ENCODE results near the gene ATP8A1.

DNA sequence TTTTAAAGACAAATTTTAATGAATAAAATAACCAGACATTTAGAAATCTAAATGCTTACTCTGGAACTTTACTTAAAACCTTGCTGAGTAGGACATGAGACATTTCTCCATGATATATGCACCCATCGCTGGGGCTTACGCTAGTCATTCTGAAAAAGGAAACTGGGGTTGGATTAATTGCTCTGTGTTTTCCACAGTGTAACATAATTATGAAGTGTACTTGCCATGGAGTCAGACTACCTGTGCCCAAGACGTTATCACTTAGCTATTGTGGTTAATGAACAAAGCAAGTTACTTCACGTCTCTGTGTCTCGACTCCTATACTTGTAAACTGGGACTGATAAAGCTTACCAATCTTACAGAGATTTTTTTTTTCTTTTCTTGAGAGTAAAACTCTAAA lies 211.9 kb downstream of the ATP8A1 start:
- TF ChIP-seq, protein P1, sequence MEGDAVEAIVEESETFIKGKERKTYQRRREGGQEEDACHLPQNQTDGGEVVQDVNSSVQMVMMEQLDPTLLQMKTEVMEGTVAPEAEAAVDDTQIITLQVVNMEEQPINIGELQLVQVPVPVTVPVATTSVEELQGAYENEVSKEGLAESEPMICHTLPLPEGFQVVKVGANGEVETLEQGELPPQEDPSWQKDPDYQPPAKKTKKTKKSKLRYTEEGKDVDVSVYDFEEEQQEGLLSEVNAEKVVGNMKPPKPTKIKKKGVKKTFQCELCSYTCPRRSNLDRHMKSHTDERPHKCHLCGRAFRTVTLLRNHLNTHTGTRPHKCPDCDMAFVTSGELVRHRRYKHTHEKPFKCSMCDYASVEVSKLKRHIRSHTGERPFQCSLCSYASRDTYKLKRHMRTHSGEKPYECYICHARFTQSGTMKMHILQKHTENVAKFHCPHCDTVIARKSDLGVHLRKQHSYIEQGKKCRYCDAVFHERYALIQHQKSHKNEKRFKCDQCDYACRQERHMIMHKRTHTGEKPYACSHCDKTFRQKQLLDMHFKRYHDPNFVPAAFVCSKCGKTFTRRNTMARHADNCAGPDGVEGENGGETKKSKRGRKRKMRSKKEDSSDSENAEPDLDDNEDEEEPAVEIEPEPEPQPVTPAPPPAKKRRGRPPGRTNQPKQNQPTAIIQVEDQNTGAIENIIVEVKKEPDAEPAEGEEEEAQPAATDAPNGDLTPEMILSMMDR (IDR thresholded peaks at IDR 0.05), result no peak
- no peak for TF ChIP-seq POLR2A (IDR thresholded peaks at IDR 0.05)
